HG02885 (cell line): ENCODE measurements around the gene SPTBN5.
"Not testable (repeated sequence)": the region's sequence is repeated elsewhere in the genome, so short reads cannot be mapped to it uniquely, and the experiment has no call there.

ENCODE experiments used
- ATAC-seq: cut with Tn5 transposase; IDR thresholded peaks from one replicate; pipeline ENCODE4 v1.9.1; 2021; ENCODE audit warnings: mild to moderate bottlenecking; ENCODE audit not compliant: unreplicated experiment, poor library complexity

SPTBN5 gene

GRCh38 chr15:41850482-41851166, 43.2 kb downstream of the SPTBN5 start:
- no peak for ATAC-seq

- ATAC-seq = no peak
Observed at GRCh38 chr15:41849861-41850260, 44.0 kb downstream of the SPTBN5 start.

GRCh38 chr15:41849204-41849603, 44.6 kb downstream of the SPTBN5 start:
- no peak for ATAC-seq

GRCh38 chr15:41848631-41849030, 45.2 kb downstream of the SPTBN5 start:
- no peak for ATAC-seq

- ATAC-seq = no peak
Observed at GRCh38 chr15:41847981-41848380, 45.9 kb downstream of the SPTBN5 start.

GRCh38 chr15:41847206-41847605, 46.6 kb downstream of the SPTBN5 start:
- no peak for ATAC-seq

GRCh38 chr15:41844814-41845213, 49.0 kb downstream of the SPTBN5 start:
- ATAC-seq = no peak

- ATAC-seq = no peak
Observed at GRCh38 chr15:41843571-41843970, 50.3 kb downstream of the SPTBN5 start.

- ATAC-seq = no peak
Observed at GRCh38 chr15:41842229-41842628, 51.6 kb downstream of the SPTBN5 start.

GRCh38 chr15:41841131-41841530, 52.7 kb downstream of the SPTBN5 start:
- no peak for ATAC-seq

- no peak for ATAC-seq
Observed at GRCh38 chr15:41840673-41841072, 53.2 kb downstream of the SPTBN5 start.

- no peak for ATAC-seq
Observed at GRCh38 chr15:41839781-41840491, 53.9 kb downstream of the SPTBN5 start.

GRCh38 chr15:41838400-41838897, 55.4 kb downstream of the SPTBN5 start, which contains the start of gene PLA2G4B:
TSS of gene PLA2G4B (plus strand) at chr15:41838847. CDS start at chr15:41838914, 67 bp downstream.
- no peak for ATAC-seq

GRCh38 chr15:41836713-41837454, 57.0 kb downstream of the SPTBN5 start:
- no peak for ATAC-seq

- no peak for ATAC-seq
Observed at GRCh38 chr15:41836073-41836472, 57.8 kb downstream of the SPTBN5 start.

GRCh38 chr15:41834096-41834495, 59.8 kb downstream of the SPTBN5 start:
- no peak for ATAC-seq

GRCh38 chr15:41832875-41833274, 61.0 kb downstream of the SPTBN5 start:
- no peak for ATAC-seq

GRCh38 chr15:41832208-41832607, 61.6 kb downstream of the SPTBN5 start:
- no peak for ATAC-seq

GRCh38 chr15:41831291-41831690, 62.6 kb downstream of the SPTBN5 start:
- not testable (repeated sequence) for ATAC-seq

GRCh38 chr15:41829959-41830646, 63.8 kb downstream of the SPTBN5 start:
- ATAC-seq = no peak
